OCI-LY3 (cell line): Measurements from ENCODE around the gene CDK19.

Experiments
- H2AFZ ChIP-seq: fragments of 200-600, 300-600 bp; shearing (Covaris generic); 2 replicates; pipeline ENCODE4 v1.6.0; 2014; ENCODE audit warnings: antibody characterized with exemption, low read depth, low read length
- H3K27ac ChIP-seq: fragments of 200-600, 300-600 bp; sonication (generic); 2 replicates; pipeline ENCODE4 v1.5.1; 2014; ENCODE audit warnings: mild to moderate bottlenecking, low read length, moderate library complexity, mixed read lengths
- H3K27me3 ChIP-seq: fragments of 200-600, 300-600 bp; sonication (generic); 2 replicates; pipeline ENCODE4 v1.6.1; 2014; ENCODE audit warnings: low read depth, low read length, mixed read lengths
- H3K36me3 ChIP-seq: fragments of 200-600, 300-600 bp; sonication (generic); replicated peaks from 2 replicates; pipeline ENCODE3; 2014; ENCODE audit warnings: low read depth, low read length, mixed read lengths
- H3K4me1 ChIP-seq: fragments of 300-600, 200-600 bp; sonication (generic); 2 replicates; pipeline ENCODE4 v1.6.1; 2014; ENCODE audit warnings: low read length, mixed read lengths
- H3K4me2 ChIP-seq: fragments of 200-600, 300-600 bp; sonication (generic); 2 replicates; pipeline ENCODE4 v1.6.1; 2014; ENCODE audit warnings: low read length, mixed read lengths
- H3K4me3 ChIP-seq: fragments of 300-600, 200-600 bp; sonication (generic); 2 replicates; pipeline ENCODE4 v1.5.1; 2014; ENCODE audit warnings: antibody characterized with exemption, mild to moderate bottlenecking, low read length, moderate library complexity
- H3K79me2 ChIP-seq: fragments of 300-600, 200-600 bp; shearing (Covaris generic); 2 replicates; pipeline ENCODE4 v1.6.1; 2014; ENCODE audit warnings: mild to moderate bottlenecking, low read length, mixed read lengths
- H3K9ac ChIP-seq: fragments of 300-600, 200-600 bp; shearing (Covaris generic); 2 replicates; pipeline ENCODE4 v1.6.0; 2014; ENCODE audit warnings: mild to moderate bottlenecking, low read length, moderate library complexity
- H3K9me3 ChIP-seq: fragments of 200-600, 300-600 bp; shearing (Covaris generic); 2 replicates; pipeline ENCODE4 v1.6.1; 2014; ENCODE audit warnings: low read length, mixed read lengths; ENCODE audit not compliant: insufficient read depth
- H4K20me1 ChIP-seq: fragments of 200-600, 300-600 bp; sonication (generic); 2 replicates; pipeline ENCODE4 v1.6.1; 2016; ENCODE audit warnings: low read length, mixed read lengths; ENCODE audit not compliant: insufficient read depth
- EZH2phosphoT487 ChIP-seq: fragments of 200-600 bp; shearing (Covaris generic); IDR thresholded peaks from 2 replicates; pipeline ENCODE4 v1.6.1; 2018; ENCODE audit warnings: antibody characterized with exemption, mixed run types, low read depth
- TF ChIP-seq, protein P1 (sequence below): fragments of 200-600, 300-600 bp; sonication (generic); IDR thresholded peaks from 2 replicates; pipeline ENCODE4 v1.5.1; 2014; ENCODE audit warnings: antibody characterized with exemption, low read length, low read depth

Gene CDK19

DNA sequence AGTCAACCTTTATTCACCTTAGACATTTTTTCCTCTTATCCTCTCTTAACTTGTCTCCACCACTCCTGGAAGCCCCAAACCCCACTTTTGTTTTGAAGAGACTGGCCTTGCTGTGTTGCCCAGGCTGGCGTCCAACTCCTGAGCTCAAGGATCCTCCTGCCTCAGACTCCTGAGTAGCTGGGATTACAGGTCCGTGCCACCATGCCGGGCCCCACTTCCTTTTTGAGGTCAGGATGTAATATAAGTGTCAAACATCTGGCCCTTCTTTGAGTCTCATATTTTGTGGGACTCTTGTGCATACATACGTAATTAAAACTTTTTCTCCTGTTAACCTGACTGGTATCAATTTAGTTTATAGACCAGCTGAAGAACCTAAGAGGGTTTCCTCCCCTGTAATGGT lies 1.4 kb upstream of the CDK19 start:
- H3K27me3 ChIP-seq: no peaks in the 10 kb centered on the region
- H3K9ac ChIP-seq: peak overlapping the region; percentile 55
- no peak overlapping the region for H2AFZ ChIP-seq
- TF ChIP-seq, protein P1, sequence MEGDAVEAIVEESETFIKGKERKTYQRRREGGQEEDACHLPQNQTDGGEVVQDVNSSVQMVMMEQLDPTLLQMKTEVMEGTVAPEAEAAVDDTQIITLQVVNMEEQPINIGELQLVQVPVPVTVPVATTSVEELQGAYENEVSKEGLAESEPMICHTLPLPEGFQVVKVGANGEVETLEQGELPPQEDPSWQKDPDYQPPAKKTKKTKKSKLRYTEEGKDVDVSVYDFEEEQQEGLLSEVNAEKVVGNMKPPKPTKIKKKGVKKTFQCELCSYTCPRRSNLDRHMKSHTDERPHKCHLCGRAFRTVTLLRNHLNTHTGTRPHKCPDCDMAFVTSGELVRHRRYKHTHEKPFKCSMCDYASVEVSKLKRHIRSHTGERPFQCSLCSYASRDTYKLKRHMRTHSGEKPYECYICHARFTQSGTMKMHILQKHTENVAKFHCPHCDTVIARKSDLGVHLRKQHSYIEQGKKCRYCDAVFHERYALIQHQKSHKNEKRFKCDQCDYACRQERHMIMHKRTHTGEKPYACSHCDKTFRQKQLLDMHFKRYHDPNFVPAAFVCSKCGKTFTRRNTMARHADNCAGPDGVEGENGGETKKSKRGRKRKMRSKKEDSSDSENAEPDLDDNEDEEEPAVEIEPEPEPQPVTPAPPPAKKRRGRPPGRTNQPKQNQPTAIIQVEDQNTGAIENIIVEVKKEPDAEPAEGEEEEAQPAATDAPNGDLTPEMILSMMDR: no peak
- no peak for TF ChIP-seq EZH2phosphoT487
- H4K20me1 ChIP-seq: peaks cover 10% of the 10 kb centered on the region
- H3K79me2 ChIP-seq: peaks cover 33% of the 10 kb centered on the region
- no peaks in the 10 kb centered on the region for H3K9me3 ChIP-seq
- H3K4me1 ChIP-seq: peaks cover 31% of the 10 kb centered on the region
- peak overlapping the region; percentile 78 for H3K4me2 ChIP-seq
- peak overlapping the region; percentile 97 for H3K27ac ChIP-seq
- H3K4me3 ChIP-seq: peak overlapping the region; percentile 94
- H3K36me3 ChIP-seq: no peaks in the 10 kb centered on the region

DNA sequence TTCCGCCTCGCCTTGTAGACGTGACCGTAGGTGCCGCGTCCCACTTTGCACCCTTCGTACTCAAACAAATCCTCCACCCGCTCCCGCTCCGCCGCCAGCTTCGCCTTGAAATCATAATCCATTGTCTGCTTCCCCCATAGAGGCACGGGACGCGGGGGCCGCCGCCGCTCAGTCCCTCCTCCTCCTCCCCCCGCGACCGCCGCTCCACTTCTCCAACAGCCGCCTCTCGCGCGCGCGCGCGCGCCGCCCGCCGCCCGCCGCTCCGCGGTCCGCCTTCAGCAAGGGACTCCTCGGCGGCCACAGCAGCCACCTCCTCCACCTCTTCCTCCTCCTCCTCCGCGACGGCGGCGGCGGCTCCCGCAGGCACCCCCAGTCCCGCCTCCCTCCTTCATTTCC lies 256 bp downstream of the CDK19 start:
- Histone ChIP-seq H3K4me1 (peaks cover 36% of the 10 kb centered on the region), H3K27ac (peak overlapping the region; percentile 97), H3K9me3 (no peaks in the 10 kb centered on the region), H3K4me3 (peak overlapping the region; percentile 94), H3K9ac (peak overlapping the region; percentile 93), H3K79me2 (peaks cover 33% of the 10 kb centered on the region), H3K27me3 (no peaks in the 10 kb centered on the region), H3K4me2 (peak overlapping the region; percentile 91), H4K20me1 (peaks cover 10% of the 10 kb centered on the region), H2AFZ (no peak overlapping the region; the same call in 1 of the 2 replicates), H3K36me3 (no peaks in the 10 kb centered on the region)
- TF ChIP-seq EZH2phosphoT487: no peak
- TF ChIP-seq, protein P1: no peak

DNA sequence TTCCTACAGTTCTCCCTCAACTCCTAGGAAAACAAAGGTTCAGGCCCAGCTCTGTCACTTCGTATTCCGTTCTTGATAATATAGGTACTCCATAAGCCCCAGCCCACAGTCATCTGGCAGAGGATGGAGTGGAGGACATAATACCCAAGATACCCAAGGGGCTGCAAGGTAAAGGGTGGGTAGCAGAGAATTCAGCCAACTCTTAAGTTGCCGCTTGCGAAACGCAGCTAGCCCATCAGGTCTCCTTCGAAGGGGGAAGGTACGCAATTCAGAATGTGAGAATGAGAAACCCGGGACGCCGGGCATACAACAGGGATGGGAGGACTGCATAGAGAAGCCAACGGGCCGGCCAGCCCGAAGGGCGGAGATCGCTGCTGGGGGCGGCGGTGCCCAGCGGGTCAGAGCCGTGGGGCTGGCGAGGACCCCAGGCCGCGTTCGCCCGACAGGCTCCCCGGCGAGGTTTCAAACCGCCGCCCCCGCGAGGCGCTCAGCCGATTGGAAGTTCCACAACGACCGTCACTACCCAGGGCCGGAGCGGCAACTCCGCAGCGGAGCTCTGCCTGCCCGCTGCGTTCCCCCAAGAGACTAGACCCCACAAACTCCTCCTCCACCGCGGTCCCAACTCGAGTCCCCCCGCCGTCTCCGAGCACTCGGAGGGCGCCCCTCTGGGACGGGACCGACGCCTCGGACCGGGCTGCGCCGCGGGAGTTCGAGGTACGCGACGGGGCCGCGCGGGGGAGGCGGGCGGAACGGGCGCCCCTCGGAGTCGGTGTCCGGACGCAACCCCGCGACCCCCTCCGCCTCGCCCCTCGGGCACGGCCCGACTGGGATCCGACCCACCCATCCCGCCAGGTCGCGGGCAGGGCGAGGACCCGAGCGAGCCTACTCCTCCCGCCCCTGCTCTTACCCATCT lies 911 bp downstream of the CDK19 start:
- no peak overlapping the region; the same call in 1 of the 2 replicates for H2AFZ ChIP-seq
- no peaks in the 10 kb centered on the region for H3K9me3 ChIP-seq
- peak overlapping the region; percentile 97 for H3K27ac ChIP-seq
- H3K4me2 ChIP-seq: peak overlapping the region; percentile 91
- peak overlapping the region; percentile 94 for H3K4me3 ChIP-seq
- H3K27me3 ChIP-seq: no peaks in the 10 kb centered on the region
- H3K4me1 ChIP-seq: peaks cover 30% of the 10 kb centered on the region
- H4K20me1 ChIP-seq: peaks cover 10% of the 10 kb centered on the region
- TF ChIP-seq, protein P1: no peak
- no peak for TF ChIP-seq EZH2phosphoT487
- H3K36me3 ChIP-seq: no peaks in the 10 kb centered on the region
- peaks cover 36% of the 10 kb centered on the region for H3K79me2 ChIP-seq
- H3K9ac ChIP-seq: peak overlapping the region; percentile 93

DNA sequence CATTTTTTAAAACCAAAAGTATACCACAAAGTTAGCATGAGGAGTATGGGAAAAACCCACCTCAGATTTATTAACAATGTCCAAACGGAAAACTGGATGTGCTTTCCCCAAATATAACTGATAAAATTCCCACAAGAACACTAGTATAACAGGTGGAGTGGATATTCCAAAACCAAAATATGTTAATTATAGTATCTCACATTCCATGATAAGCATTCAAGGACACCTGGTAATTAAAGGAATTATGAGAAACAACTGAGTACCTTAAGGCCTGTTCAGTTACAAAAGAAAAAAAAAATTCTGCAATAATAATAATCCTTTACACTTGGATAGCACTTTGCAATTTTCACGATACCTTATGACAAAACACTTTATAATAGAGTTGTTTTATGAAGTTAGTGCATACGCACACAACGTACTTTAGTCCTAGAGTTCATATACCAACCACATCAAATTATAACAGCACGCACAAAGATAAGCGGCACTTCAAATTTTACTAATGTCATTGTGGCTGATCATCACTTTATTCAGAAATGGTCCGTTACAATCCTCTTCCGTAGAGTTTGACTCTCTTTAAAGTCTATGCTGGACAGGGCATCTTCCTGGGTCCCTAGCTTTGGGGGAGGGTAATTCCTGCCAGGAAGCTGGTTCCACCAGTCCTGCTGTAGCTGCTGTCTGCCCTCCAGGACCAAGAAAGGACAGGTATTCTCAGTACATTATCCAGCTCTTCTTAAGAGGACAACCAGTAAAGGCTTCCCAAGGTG lies 1.7 kb downstream of the CDK19 start:
- Histone ChIP-seq H3K4me1 (peaks cover 29% of the 10 kb centered on the region), H3K4me2 (peak overlapping the region; percentile 91), H3K27ac (no peak overlapping the region), H3K9ac (peak overlapping the region; percentile 93), H3K9me3 (no peaks in the 10 kb centered on the region), H4K20me1 (peaks cover 10% of the 10 kb centered on the region), H3K36me3 (no peaks in the 10 kb centered on the region), H3K79me2 (peaks cover 36% of the 10 kb centered on the region), H3K27me3 (no peaks in the 10 kb centered on the region), H2AFZ (no peak overlapping the region), H3K4me3 (peak overlapping the region; percentile 94)
- no peak for TF ChIP-seq EZH2phosphoT487
- TF ChIP-seq, protein P1: no peak
